WTC11 (cell line): ENCODE measurements around the gene ZNF700.
"Not testable (repeated sequence)": the region's sequence is repeated elsewhere in the genome, so short reads cannot be mapped to it uniquely, and the experiment has no call there.

Source experiments
- ATF1 ChIP-seq: sonication (generic); formaldehyde crosslinking; IDR thresholded peaks from 2 replicates; pipeline ENCODE4 v1.8.1; 2023; ENCODE audit warnings: mild to moderate bottlenecking, moderate library complexity, missing genetic modification reagents
- MYBL2 ChIP-seq: sonication (generic); formaldehyde crosslinking; IDR thresholded peaks from 2 replicates; pipeline ENCODE4 v1.8.1; 2023; ENCODE audit warnings: mild to moderate bottlenecking, moderate library complexity, missing genetic modification reagents
- NFE2L1 ChIP-seq: sonication (generic); formaldehyde crosslinking; IDR thresholded peaks from 2 replicates; pipeline ENCODE4 v1.8.1; 2023; ENCODE audit warnings: missing genetic modification reagents
- ZNF263 ChIP-seq: sonication (generic); formaldehyde crosslinking; IDR thresholded peaks from 2 replicates; pipeline ENCODE4 v1.8.1; 2022; ENCODE audit warnings: low read depth, mild to moderate bottlenecking, moderate library complexity, missing genetic modification reagents
- TF ChIP-seq, protein P1 (sequence below): fragments of 200-600 bp; IDR thresholded peaks from 2 replicates; pipeline ENCODE4 v1.8.0; 2022; ENCODE audit warnings: antibody characterized with exemption
- TF ChIP-seq, protein P2 (sequence below): sonication (generic); formaldehyde crosslinking; conservative IDR thresholded peaks from 2 replicates; pipeline ENCODE4 v1.8.1; 2023; ENCODE audit warnings: mild to moderate bottlenecking, low read depth, missing genetic modification reagents, moderate library complexity
- TF ChIP-seq, protein P3 (sequence below): sonication (generic); formaldehyde crosslinking; IDR thresholded peaks from 2 replicates; pipeline ENCODE4 v1.8.1; 2023; ENCODE audit warnings: mild to moderate bottlenecking, missing genetic modification reagents, borderline replicate concordance

DNA sequence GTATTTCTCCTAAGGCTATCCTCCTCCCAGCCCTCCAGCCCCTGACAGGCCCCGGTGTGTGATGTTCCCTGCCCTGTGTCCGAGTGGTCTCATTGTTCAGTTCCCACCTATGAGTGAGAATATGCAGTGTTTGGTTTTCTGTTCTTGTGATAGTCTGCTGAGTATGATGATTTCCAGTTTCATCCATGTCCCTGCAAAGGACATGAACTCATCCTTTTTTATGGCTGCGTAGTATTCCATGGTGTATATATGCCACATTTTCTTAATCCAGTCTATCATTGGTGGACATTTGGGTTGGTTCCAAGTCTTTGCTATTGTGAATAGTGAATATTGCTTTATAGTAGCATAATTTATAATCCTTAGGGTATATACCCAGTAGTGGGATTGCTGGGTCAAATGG, 10.9 kb downstream of the ZNF700 start:
- TF ChIP-seq, protein P1, sequence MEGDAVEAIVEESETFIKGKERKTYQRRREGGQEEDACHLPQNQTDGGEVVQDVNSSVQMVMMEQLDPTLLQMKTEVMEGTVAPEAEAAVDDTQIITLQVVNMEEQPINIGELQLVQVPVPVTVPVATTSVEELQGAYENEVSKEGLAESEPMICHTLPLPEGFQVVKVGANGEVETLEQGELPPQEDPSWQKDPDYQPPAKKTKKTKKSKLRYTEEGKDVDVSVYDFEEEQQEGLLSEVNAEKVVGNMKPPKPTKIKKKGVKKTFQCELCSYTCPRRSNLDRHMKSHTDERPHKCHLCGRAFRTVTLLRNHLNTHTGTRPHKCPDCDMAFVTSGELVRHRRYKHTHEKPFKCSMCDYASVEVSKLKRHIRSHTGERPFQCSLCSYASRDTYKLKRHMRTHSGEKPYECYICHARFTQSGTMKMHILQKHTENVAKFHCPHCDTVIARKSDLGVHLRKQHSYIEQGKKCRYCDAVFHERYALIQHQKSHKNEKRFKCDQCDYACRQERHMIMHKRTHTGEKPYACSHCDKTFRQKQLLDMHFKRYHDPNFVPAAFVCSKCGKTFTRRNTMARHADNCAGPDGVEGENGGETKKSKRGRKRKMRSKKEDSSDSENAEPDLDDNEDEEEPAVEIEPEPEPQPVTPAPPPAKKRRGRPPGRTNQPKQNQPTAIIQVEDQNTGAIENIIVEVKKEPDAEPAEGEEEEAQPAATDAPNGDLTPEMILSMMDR: not testable (repeated sequence)
- not testable (repeated sequence) for TF ChIP-seq ATF1, MYBL2, ZNF263, NFE2L1 (CRISPR knock-in tag)
- TF ChIP-seq, protein P2, sequence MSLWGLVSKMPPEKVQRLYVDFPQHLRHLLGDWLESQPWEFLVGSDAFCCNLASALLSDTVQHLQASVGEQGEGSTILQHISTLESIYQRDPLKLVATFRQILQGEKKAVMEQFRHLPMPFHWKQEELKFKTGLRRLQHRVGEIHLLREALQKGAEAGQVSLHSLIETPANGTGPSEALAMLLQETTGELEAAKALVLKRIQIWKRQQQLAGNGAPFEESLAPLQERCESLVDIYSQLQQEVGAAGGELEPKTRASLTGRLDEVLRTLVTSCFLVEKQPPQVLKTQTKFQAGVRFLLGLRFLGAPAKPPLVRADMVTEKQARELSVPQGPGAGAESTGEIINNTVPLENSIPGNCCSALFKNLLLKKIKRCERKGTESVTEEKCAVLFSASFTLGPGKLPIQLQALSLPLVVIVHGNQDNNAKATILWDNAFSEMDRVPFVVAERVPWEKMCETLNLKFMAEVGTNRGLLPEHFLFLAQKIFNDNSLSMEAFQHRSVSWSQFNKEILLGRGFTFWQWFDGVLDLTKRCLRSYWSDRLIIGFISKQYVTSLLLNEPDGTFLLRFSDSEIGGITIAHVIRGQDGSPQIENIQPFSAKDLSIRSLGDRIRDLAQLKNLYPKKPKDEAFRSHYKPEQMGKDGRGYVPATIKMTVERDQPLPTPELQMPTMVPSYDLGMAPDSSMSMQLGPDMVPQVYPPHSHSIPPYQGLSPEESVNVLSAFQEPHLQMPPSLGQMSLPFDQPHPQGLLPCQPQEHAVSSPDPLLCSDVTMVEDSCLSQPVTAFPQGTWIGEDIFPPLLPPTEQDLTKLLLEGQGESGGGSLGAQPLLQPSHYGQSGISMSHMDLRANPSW: not testable (repeated sequence)
- TF ChIP-seq, protein P3, sequence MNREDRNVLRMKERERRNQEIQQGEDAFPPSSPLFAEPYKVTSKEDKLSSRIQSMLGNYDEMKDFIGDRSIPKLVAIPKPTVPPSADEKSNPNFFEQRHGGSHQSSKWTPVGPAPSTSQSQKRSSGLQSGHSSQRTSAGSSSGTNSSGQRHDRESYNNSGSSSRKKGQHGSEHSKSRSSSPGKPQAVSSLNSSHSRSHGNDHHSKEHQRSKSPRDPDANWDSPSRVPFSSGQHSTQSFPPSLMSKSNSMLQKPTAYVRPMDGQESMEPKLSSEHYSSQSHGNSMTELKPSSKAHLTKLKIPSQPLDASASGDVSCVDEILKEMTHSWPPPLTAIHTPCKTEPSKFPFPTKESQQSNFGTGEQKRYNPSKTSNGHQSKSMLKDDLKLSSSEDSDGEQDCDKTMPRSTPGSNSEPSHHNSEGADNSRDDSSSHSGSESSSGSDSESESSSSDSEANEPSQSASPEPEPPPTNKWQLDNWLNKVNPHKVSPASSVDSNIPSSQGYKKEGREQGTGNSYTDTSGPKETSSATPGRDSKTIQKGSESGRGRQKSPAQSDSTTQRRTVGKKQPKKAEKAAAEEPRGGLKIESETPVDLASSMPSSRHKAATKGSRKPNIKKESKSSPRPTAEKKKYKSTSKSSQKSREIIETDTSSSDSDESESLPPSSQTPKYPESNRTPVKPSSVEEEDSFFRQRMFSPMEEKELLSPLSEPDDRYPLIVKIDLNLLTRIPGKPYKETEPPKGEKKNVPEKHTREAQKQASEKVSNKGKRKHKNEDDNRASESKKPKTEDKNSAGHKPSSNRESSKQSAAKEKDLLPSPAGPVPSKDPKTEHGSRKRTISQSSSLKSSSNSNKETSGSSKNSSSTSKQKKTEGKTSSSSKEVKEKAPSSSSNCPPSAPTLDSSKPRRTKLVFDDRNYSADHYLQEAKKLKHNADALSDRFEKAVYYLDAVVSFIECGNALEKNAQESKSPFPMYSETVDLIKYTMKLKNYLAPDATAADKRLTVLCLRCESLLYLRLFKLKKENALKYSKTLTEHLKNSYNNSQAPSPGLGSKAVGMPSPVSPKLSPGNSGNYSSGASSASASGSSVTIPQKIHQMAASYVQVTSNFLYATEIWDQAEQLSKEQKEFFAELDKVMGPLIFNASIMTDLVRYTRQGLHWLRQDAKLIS (CRISPR knock-in tag): not testable (repeated sequence)
